Fibroblast of upper back skin (primary cell): ENCODE data around the gene NUDT12.
A peak's percentile ranks its signal among the peaks of the same experiment; 100 is the strongest.

Experiments used
- DNase-seq: peaks from one replicate; pipeline ENCODE4 v3.0.0-alpha.2; 2013

Gene NUDT12

GRCh38 chr5:103539376-103540330 lies 22.9 kb downstream of the NUDT12 start:
- no peak for DNase-seq

GRCh38 chr5:103532086-103532734 lies 30.4 kb downstream of the NUDT12 start:
- peak; percentile 4 for DNase-seq

GRCh38 chr5:103526164-103526915 lies 36.2 kb downstream of the NUDT12 start:
- DNase-seq = peak; percentile 68

GRCh38 chr5:103525361-103525760 lies 37.2 kb downstream of the NUDT12 start:
- no peak for DNase-seq

- no peak for DNase-seq
These were observed 39.3 kb downstream of the NUDT12 start for GRCh38 chr5:103523319-103523718.

- DNase-seq = peak; percentile 74
These were observed 40.0 kb downstream of the NUDT12 start for GRCh38 chr5:103522586-103522985.

GRCh38 chr5:103519550-103519949 lies 43.0 kb downstream of the NUDT12 start:
- DNase-seq = no peak

GRCh38 chr5:103514371-103514770 lies 48.2 kb downstream of the NUDT12 start:
- no peak for DNase-seq

- no peak for DNase-seq
These were observed 48.9 kb downstream of the NUDT12 start for GRCh38 chr5:103513701-103514100.

GRCh38 chr5:103512500-103512899 lies 50.1 kb downstream of the NUDT12 start:
- no peak for DNase-seq

GRCh38 chr5:103511554-103511885 lies 51.1 kb downstream of the NUDT12 start:
- DNase-seq = peak; percentile 44

GRCh38 chr5:103510851-103511553 lies 51.6 kb downstream of the NUDT12 start:
- peak; percentile 66 for DNase-seq

GRCh38 chr5:103505581-103506305 lies 56.8 kb downstream of the NUDT12 start:
- DNase-seq = peak; percentile 96

- DNase-seq = no peak
These were observed 59.5 kb downstream of the NUDT12 start for GRCh38 chr5:103503066-103503465.

GRCh38 chr5:103502662-103503061 lies 59.9 kb downstream of the NUDT12 start:
- DNase-seq = no peak
